Adipose tissue (tissue), 3 donors: Measurements from ENCODE around the gene ARL17A. TPM values are rescaled to one million over a fixed set of nuclear protein-coding genes. Genes with fewer than 3 reads are reported as not detected.
"Not testable (repeated sequence)": the region's sequence is repeated elsewhere in the genome, so short reads cannot be mapped to it uniquely, and the experiment has no call there.

Experiments used
- H3K27ac ChIP-seq: one replicate; pipeline ENCODE4 v1.5.1; 2013; ENCODE audit warnings: low read depth, low read length
- WGBS, 3 donors: extraction: QIAGEN DNeasy Blood & Tissue Kit; methylation state at CpG; one replicate each; pipeline ENCODE4 v1.1.7; 2013; 5-methylcytosine and 5-hydroxymethylcytosine counted together
- polyA plus RNA-seq, 3 donors: library from polyadenylated mRNA; stranded (reverse); fragments of 200-250 nt; gene quantifications; one replicate each; pipeline ENCODE4 v1.2.3, GENCODE V29; 2013
- donor health status: healthy with polysubstance abuse.
- donor health status: Bipolar disorder and iron deficiency.
- donor health status: healthy.

The ARL17A gene
- polyA plus RNA-seq, 3 donors = 2.0 to 2.7 (median 2.3) TPM

DNA sequence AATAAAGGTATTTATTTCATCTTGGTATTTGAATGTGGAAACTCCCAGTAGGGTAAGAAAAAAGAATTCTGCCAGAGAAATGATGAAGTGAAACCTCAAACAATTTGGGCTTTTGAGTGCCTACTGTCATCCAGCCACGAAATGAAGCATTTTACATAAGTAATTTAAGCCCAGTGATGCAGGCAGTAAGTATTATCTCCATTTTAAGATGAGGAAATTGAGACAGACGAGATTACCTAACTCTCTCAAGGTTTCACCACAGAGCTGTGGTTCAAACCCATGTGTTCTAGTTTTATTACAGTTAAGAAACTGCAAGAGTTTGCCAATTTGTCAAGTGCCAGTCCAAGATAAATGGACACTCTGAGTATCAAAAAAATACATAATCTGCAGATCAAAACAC is 13.2 kb downstream of the ARL17A start:
- H3K27ac ChIP-seq = not testable (repeated sequence)
- WGBS, 3 donors = no CpG with 5 or more reads among the region's 2 CpGs

DNA sequence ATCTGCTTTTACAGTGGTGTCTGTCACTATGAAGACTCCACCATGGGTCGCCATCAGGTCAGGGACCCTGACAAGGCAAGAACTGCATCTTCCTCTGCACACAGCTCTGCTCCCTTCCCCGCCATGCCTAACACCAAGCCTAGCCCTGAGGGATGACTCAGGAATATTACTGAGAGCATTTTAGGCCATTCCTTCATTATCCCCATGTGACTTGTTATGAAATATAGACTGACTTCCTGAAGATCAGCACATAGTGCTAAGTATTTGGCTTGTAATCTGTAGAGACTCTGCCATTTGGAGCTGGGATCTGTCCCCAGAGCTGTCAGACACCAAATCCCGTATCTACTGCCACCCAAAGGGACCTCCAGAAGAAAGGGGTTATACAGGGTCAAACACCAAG is 19.4 kb downstream of the ARL17A start:
- WGBS, 3 donors = no CpG with 5 or more reads among the region's 3 CpGs

GRCh38 chr17:46559155-46559554 is 20.3 kb downstream of the ARL17A start:
- WGBS, 3 donors = no CpG with 5 or more reads among the region's 20 CpGs
- not testable (repeated sequence) for H3K27ac ChIP-seq

More for the DNA sequence above, 19.4 kb downstream of the ARL17A start:
- not testable (repeated sequence) for H3K27ac ChIP-seq

DNA sequence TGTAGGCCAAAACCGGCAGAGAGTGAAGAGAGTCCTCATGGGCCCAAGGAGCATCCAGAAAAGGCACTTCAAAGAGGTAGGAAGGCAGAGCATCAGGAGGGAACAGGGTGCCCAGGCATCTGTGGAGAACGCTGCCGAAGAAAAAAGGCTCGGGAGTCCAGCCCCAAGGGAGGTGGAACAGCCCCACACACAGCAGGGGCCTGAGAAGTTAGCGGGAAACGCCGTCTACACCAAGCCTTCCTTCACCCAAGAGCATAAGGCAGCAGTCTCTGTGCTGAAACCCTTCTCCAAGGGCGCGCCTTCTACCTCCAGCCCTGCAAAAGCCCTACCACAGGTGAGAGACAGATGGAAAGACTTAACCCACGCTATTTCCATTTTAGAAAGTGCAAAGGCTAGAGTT is 30.9 kb downstream of the ARL17A start:
- H3K27ac ChIP-seq = not testable (repeated sequence)
- 94 to 97% (median 95%) methylated on average over 8 to 9 of the region's 10 CpGs for WGBS, 3 donors

DNA sequence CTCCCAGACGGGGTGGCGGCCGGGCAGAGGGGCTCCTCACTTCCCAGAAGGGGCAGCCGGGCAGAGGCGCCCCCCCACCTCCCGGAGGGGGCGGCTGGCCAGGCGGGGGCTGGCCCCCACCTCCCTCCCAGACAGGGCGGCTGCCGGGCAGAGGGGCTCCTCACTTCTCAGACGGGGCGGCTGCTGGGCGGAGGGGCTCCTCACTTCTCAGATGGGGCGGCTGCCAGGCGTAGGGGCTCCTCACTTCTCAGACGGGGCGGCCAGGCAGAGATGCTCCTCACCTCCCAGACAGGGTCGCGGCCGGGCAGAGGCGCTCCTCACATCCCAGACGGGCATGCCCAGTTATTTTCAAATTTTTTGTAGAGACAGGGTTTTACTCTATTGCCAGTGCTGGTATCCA is 44.8 kb downstream of the ARL17A start:
- 92 to 100% (median 97%) methylated on average over 14 to 22 of the region's 22 CpGs for WGBS, 3 donors
- not testable (repeated sequence) for H3K27ac ChIP-seq

- 90 to 100% (median 98%) methylated on average over 2 to 3 of the region's 11 CpGs for WGBS, 3 donors
These were observed 67.3 kb downstream of the ARL17A start, which contains the start of gene LRRC37A2 for GRCh38 chr17:46512168-46512567. Gene LRRC37A2 (plus strand): TSS chr17:46512468. CDS start chr17:46512713, 245 bp downstream.

GRCh38 chr17:46505896-46506295 is 73.6 kb downstream of the ARL17A start:
- 97 to 98% (median 97%) methylated on average over 6 of the region's 7 CpGs for WGBS, 3 donors
- H3K27ac ChIP-seq = not testable (repeated sequence)

More at GRCh38 chr17:46512168-46512567, 67.3 kb downstream of the ARL17A start, which contains the start of gene LRRC37A2:
- H3K27ac ChIP-seq = not testable (repeated sequence)

DNA sequence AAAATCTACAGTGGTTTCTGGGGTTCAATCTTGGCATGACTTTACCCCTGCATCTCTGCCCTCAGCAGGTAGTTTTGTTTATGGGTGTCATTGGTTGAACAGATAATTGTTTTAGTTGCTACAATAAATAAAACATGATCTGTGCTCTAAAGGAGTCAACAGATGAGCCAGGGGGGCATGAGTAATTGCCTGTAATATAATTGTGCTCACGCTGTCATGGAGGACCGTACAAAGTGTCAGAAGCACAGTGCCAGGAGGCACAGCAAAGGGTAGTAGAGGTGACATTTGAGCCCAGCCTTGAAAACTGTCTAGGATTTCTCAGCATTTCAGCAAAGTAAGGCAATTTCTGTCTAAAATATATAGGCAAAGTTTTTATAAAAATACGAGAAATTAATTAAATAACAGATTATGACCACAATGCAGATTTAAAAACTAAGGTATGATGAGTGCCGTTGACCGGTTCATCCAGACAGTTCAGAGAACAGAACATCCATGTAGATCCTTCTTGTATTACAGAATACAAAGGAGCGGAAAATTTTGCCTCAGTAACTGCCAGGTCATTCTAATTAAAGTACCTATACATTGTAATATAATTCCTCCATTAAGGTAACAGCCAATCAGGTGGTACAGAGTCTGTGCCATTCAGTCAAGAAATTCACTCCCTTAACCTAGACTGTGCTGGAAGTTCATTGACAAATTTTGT is 79.9 kb downstream of the ARL17A start:
- no CpG with 5 or more reads among the region's 6 CpGs for WGBS, 3 donors
- not testable (repeated sequence) for H3K27ac ChIP-seq

GRCh38 chr17:46492021-46492420 is 87.5 kb downstream of the ARL17A start:
- WGBS, 3 donors = 95 to 96% (median 96%) methylated on average over 10 to 11 of the region's 16 CpGs

GRCh38 chr17:46481310-46481709 is 98.2 kb downstream of the ARL17A start:
- WGBS, 3 donors = no CpG with 5 or more reads among the region's 2 CpGs
- not testable (repeated sequence) for H3K27ac ChIP-seq

More at GRCh38 chr17:46492021-46492420, 87.5 kb downstream of the ARL17A start:
- H3K27ac ChIP-seq = not testable (repeated sequence)

DNA sequence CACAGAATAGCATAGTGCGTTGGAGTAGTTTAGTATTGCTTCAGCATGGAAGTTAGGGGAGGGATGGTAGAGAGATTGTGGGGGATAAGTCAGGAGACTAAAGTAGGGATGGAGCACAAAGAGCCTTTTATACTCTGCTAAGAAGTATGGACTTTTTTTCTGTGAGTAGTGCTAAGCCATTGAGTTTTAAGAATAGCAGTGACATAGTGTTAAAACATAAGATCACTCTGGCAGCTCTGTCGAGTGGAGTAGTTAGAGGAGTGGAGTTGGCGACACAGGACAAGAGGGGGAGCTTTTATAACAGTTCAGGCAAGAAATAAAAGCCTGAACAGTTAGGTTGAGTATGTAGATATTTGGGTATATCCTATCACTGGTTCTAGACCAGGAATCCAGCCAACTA is 100.7 kb downstream of the ARL17A start:
- not testable (repeated sequence) for H3K27ac ChIP-seq
- no CpG with 5 or more reads among the region's 3 CpGs for WGBS, 3 donors

DNA sequence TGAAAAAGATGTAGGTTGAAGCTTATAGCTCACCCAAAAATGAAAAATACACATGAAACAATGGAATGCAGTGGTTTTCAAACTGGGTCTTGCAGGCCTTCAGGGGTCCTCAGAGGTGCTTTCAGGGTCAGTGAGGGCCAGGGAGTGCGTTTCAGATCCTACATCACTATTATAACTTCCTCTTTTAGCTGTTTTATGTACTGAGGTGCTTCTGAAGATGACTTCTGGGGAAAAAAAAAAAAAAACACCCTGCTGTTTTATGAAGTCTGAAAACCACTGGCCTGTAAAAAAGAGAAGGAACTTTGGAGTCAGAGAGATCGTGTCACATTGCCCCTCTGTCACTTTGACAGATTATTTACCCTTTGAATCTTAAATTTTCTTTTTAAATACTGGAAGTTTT is 103.9 kb downstream of the ARL17A start:
- WGBS, 3 donors = 46% methylated on average over 1 of the region's 2 CpGs; no CpG with 5 or more reads in 2 of the 3 donors
- H3K27ac ChIP-seq = not testable (repeated sequence)

DNA sequence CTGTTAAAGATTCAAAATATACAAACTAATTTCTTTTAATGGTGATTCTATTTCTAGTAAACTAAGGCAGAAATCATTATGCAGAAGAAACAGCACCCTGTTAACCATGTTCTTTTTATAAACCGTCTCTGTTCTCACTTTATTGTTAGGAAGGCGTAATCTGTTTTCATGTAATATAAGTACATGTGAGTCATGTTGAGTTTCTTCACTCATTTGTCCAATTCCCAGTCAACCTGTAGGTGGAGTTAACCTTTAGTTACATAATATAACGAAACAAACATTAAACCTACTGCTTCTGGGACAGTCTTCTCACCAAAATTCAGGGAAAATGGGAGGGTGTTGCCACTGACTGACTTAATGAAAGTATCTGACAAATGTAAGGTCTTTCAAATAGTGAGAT is 105.0 kb downstream of the ARL17A start:
- H3K27ac ChIP-seq = not testable (repeated sequence)
- 67 to 100% (median 78%) methylated on average over 1 of the region's 3 CpGs for WGBS, 3 donors

- H3K27ac ChIP-seq = not testable (repeated sequence)
- 87 to 92% methylated on average over 3 to 4 of the region's 5 CpGs; no CpG with 5 or more reads in 1 of the 3 donors for WGBS, 3 donors
These were observed 111.9 kb downstream of the ARL17A start for GRCh38 chr17:46467618-46468017.

Other genes with a start within 250 kb of the ARL17A start
- gene ARL17B, start 217.9 kb downstream of the ARL17A start, polyA plus RNA-seq = 10 to 100 TPM in 1 of 3 donors, 1 to 10 TPM in 2; 3.9 to 13.5 (median 5.0) TPM
- 1 to 10 TPM; 1.8 to 3.0 (median 1.9) TPM for gene LRRC37A2, start 67.2 kb downstream of the ARL17A start, polyA plus RNA-seq
- 10 to 100 TPM; 13.5 to 14.7 (median 14.5) TPM for gene NSF, start 11.0 kb upstream of the ARL17A start, polyA plus RNA-seq
- gene WNT3, start 239.0 kb upstream of the ARL17A start, polyA plus RNA-seq = 1 to 10 TPM in 1 of 3 donors, under 1 TPM in 2; 0.67 to 1.0 (median 0.71) TPM